Stimulated activated CD4-positive, alpha-beta T cell treated with anti-CD3 and anti-CD28 coated beads, TNF-alpha, amount 100 ng/mL, for 1 hour (primary cell): Measurements from ENCODE around the gene WDR73.
"Not testable (repeated sequence)": the region's sequence is repeated elsewhere in the genome, so short reads cannot be mapped to it uniquely, and the experiment has no call there.

Experiments
- DNase-seq, 3 donors: peaks; one replicate each; pipeline ENCODE4 v3.0.0-alpha.2; 2020; ENCODE audit warnings: low read depth in 3 of 3, low spot score in 1 of 3

Gene WDR73

DNA sequence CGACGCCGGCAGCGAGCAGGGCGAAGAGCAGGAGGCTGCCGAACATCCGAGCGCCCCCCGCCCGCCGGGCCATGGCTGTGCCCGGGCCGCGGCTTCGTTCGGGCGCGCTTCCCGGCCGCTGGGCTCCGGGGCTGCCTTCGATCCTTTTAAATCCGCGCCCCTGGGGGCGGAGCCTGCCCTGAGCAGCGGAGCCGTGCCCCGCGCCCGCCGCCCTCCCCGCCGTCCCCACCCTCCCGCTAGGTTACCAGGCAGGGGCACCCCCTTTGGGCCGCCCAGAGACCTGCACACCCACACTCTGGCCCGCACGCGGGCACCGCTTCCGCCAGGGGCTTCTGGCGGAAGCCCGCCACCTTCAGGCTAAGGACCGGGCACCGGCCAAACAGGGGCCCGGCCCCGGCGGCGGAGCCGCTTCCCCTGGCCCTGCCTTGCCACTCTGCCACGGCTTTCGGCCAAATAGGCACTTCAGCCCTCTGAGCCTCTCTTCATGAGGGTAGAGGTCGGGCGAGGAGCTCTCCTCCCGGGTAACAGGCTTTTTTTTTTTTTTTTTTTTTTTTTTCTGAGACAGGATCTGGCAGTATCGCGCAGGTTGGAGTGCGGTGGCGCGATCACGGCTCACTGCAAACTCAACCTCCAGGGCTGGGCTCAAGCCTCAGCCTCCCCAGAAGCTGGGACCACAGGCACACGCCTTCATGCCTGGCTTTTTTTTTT lies 4.2 kb upstream of the WDR73 start, which contains the start of gene NMB:
NMB (minus strand) TSS at position 120 of the 708 bp plus-strand sequence; CDS start at position 73, 47 bp downstream.
- DNase-seq, result peak; percentile 63 to 71 (median 68)

DNA sequence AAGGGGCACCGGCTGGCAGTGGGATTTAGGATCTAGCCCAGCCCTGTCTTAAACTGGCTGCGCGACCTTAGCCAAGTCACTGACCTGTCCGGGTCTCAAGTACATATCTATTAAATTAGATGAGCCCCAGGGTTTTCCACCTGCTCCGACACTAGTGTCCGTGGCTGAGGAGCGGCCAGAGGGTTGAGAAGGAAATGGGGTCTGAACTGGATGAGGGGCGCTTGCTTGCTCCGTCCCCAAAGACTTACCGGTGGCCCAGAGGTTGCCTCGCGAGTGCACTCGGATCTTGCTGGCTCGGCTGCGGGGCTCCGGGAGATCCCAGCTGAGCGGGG lies 3.6 kb upstream of the WDR73 start:
- DNase-seq, result no peak

DNA sequence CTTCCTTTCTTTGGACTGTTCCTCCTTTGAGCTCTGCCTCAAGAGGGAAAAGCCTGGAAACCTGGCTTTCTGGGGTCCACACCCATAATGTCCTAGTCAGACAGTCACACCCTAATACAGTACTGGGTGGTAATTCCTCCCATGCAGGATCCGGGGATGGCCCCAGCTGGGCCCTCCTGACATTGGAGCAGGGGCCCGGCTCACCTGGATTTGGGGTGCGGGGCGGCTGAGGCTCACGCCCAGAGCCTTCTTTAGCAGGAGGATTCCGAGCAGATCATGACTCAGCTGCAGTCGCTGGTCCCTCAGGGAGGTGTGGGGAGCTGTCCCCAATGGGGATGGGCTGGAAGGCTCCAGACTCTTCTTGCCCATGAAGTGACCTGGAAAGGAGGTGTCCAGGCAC lies 2.9 kb upstream of the WDR73 start:
- no peak for DNase-seq

DNA sequence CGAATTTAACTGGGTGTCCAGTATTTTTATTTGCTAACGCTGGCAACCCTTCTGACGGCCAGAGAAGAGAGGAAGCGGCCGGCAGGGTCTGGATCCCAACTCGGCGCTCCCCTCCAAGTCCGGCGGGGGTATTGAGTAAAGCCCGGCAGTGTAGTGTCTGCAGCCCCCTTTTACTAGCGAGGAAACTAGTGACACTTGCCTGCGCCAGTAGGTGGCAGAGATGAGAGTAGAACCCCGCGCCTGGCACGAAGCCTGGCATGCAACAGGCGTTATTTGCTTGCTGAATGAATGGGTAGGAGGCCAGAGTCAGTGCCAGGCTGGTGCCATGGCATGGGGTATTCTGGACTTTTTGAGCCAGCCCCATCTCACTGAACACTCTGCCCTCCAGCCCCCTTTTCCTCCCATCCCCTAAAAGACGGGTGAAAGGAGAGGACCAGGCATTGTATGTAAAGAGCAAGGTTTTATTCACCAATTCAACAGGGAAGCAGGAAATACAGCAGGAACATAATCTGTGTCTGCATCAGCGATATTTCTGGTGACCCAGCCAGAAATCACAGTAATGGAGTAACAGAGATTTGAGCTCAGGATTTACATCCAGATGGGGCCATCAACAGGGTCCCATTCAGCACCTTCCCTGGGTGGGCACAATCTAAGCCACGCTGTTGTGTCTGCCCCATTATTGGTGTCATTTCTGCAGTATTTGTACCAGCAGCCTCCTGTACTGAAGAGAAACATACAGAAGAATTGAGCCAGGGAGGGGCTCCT lies 788 bp upstream of the WDR73 start:
- peak; percentile 44 to 61 (median 59) for DNase-seq

DNA sequence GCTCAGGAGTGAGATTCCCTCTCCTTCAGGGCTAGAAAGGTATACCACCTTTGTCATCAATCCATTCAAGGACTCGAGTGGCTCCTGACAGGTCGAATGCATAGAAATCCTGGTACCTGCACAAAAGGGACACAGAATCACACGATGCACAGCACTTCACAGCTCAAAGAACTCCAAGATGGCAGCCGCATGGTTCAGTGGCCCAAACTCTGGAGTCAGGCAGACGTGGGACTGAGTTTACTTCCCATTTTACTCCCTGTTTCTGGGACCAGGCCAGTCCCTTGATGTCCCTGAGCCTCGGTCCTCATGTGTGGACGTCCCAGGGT lies 536 bp downstream of the WDR73 start:
- DNase-seq, result no peak

DNA sequence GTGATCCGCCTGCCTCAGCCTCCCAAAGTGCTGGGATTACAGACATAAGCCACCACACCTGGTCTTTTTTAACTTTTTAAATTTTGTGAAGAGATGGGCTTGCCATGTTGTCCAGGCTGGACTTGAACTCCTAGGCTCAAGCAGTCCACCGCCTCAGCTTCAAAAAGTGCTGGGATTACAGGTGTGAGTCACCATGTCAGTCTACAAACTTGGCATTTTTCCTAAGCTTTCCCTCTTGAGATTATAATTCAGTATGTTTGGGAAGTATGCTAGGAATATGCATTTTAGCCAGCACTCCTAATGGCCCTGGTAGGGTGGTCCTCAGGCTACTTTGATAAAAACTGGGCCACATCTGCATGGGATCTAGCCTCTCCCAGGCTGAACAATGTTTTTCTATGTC lies 4.4 kb downstream of the WDR73 start:
- DNase-seq, result no peak

DNA sequence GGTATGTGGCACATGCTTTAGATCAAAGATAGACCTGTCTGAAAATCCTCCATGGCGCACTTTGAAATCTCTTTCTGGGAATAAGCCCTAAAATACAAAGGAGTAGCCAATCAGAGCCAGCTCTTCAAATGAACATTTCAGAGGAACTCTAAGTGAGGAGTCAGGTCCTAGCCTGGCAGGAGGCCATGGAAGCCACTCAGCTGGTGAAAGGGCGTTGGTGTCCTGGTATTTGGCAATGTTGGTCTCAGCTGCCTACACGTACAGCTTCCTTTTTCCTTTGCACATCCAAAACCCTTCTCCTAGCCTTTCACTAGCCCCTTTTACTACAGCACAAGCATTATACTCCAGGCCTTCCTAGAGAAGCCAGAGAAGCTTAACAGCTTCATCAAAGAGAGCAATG lies 5.5 kb downstream of the WDR73 start:
- DNase-seq, result no peak

DNA sequence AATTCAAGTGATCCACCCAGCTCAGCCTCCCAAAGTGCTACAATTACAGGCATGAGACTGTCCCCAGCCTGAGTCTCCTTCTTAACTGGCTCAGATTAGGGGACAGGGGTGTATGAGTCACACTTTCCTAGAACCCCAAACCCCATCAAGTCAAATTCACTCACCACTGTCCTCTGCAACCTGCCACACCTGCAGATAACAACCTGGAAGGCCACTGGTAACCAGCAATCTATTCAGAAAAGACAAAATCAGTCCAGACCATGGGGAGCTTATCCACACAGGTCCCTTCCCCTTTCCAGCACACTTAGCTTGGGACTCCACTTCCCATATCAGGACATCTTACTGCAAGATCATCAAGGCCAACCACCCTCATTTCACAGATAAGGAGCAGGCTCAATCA lies 6.4 kb downstream of the WDR73 start:
- DNase-seq, result no peak

DNA sequence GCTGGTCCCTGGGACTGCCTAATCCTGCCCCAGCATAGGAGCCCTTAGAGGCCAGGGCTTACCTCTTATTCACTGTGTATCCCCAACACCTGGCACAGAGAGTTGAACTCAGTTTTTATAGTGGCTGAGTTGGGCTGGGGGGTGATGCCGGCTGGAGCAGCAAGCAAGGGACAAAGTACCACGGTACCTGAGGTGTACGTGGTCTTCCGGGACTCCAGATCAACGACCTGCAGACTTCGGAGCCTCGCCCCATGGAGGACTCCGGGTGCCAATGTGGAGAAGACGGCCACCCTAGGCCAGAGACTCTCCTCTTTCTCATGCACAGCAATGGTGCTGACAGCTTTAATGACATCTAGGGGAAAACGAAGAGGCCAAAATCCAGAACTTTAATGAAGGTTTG lies 8.1 kb downstream of the WDR73 start:
- DNase-seq, result no peak

DNA sequence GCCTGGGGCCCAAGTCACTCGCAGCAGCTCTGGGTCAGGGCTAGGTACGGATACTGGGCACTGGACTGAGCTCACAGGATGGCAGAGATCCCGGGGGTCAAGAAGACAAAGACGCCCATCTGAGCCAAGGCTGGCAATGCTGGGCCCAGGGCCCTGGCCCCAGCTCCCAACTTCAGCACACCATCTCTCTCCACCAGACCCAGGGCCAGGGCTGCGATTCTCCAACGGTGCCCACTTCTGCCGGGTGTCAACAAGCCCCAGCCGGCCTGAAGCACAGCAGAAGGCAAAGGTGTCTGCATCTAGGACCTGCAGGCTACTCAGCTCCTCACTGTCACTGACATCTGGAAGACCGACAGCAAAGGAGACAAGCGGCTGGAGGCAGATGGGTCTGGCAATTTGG lies 8.6 kb downstream of the WDR73 start:
- no peak for DNase-seq

DNA sequence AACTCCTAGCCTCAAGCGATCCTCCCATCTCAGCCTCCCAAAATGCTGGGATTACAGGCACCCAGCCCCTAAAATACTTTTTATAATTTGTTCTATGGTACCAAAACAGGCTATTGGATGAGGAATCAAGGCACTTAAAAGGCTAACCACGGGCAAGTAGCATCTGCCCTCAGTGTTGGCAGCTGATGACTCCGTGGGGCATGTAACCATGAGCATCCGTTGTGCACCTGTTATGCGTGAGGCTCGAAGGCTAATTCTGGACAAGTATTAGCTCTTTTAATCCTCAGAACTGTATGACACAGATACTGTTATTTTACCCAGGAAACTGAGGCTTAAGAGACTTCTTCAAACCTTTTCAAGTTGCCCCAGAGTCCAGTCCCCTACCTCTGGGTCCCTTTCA lies 10.2 kb downstream of the WDR73 start:
- no peak for DNase-seq

DNA sequence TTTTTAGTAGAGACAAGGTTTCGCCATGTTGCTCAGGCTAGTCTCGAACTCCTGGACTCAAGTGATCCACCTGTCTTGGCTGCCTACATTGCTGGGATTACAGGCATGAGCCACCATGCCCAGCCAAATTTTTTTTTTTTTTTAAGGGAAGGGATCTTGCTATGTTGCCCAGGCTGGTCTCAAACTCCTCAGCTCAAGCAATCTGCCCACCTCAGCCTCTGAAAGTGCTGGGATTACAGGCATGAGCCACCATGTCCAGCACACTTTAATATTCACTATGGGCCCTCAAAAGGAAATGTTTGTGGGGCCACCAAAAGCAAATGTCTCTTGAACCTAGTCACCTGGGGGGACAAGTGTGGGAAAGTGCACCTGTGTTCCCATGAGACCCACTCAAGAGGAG lies 11.4 kb downstream of the WDR73 start:
- DNase-seq, result not testable (repeated sequence)

DNA sequence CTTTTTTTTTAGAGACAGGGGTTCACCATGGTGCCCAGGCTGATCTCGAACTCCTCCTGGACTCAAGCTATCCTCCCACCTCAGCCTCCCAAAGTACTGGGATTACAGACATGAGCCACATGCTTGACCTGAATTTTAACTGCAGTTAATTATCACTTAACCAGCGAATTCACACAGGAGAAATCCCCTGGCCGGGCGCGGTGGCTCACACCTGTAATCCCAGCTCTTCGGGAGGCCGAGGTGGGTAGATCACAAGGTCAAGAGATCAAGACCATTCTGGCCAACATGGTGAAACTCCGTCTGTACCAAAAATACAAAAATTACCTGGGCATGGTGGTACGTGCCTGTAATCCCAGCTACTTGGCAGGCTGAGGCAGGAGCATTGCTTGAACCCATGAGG lies 12.2 kb downstream of the WDR73 start:
- not testable (repeated sequence) for DNase-seq

DNA sequence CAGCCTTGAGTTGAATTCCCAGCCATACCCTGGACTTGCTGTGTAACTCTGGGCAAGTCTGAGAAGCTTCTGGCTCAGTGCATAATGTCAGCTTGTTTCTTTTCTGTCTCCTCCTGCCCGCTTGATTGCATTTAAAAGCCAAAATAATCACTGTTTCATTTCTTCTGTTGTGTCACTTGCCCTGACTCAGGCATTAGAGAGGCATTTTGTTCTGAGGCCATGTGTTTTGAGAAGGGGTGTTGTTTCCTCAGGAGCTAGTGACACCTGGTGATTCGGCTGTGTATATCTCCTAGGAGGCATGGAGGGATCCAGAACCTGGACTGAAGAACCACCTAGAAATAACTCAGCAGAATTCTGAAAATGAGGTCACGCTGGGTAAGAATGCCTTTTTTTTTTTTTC lies 16.0 kb downstream of the WDR73 start:
- DNase-seq, result no peak

DNA sequence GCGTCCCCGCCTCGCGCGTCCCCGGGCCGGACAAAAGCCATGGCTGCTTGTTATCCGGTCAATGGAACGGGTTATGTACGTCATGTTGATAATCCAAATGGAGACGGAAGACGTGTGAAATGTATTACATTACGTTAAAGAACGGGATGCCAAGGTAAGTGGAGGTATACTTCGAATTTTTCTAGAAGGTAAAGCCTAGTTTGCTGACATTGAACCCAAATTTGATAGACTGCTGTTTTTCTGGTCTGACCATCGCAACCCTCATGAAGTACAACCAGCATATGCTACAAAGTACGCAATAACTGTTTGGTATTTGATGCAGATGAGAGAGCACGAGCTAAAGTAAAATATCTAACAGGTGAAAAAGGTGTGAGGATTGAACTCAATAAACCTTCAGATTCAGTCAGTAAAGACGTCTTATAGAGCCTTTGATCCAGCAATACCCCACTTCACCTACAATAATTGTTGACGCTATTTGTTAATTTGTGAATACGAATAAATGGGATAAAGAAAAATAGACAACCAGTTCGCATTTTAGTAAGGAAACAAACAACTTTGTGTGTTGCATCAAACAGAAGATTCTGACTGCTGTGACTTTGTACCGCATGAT lies 19.8 kb downstream of the WDR73 start:
- DNase-seq, result no peak

DNA sequence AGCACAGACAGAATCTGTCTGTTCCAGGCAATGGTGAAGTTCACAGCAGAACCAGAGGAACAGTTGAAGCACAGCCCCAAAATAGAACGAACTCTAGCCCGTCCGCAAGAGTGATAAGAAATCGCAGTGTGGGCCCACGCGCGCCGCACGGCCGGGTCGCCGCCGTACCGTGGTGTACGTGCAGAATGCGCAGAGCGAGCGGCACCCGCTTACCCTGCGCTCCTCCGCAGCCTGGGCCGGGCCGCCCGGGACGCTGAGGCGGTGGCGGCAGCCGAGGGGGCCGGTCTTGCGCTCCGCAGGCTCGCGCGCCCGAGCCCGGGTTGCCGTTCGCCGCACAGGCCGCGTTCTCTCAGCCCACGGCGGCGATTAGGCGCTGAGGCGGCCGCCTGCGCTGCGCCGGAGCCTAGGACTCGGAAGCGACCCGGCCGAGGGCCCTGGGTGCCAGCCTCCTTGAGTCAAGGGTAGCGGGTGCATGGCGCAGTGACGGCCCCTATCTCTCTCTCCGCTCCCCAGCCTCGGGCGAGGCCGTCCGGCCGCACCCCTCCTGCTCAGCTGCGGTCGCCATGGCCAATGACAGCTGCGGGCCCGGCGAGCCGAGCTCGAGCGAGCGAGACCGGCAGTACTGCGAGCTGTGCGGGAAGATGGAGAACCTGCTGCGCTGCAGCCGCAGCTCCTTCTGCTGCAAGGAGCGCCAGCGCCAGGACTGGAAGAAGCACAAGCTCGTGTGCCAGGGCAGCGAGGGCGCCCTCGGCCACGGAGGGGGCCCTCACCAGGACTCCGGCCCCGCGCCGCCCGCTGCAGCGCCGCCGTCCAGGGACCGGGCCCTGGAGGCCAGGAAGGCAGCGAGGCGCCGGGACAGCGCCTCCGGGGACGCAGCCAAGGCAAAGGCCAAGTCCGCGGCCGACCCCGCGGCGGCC lies 20.5 kb downstream of the WDR73 start:
- DNase-seq, result peak; percentile 8 to 45 (median 31)

DNA sequence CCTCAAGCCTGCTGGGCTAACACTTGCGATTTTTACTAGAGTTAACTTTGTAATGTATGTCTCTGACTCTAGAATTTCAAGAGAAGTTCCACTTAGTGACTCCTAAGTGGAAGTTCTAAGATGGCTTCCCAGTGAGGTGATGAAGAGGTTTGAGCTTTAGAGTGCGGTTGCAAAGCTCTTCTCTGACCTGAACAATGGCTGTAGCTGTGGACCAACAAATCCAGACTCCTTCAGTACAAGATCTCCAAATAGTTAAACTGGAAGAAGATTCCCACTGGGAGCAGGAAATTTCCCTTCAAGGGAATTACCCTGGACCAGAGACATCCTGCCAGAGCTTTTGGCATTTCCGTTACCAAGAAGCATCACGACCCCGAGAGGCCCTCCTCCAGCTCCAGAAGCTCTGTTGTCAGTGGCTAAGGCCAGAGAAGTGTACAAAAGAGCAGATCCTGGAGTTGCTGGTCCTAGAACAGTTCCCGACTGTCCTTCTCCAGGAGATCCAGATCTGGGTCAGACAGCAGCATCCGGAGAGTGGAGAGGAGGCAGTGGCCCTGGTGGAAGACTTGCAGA lies 22.3 kb downstream of the WDR73 start:
- DNase-seq, result no peak

DNA sequence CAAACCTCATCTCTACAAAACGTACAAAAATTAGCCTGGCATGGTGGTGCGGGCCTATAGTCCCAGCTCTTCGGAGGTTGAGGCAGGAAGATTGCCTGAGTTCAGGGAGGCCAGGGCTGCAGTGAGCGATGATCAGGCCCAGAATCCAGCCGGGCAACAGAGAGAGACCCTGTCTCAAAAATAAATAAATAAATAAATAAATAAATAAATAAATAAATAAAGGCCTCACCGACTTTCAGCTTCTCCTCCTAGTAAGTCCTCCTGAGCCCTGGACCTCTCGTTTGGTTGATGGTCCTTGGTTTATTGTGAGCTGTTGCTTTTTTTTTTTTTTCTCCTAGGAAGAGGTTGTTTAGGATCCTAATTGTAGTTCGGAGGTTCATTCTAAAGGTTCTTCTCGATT lies 25.1 kb downstream of the WDR73 start:
- DNase-seq, result no peak

DNA sequence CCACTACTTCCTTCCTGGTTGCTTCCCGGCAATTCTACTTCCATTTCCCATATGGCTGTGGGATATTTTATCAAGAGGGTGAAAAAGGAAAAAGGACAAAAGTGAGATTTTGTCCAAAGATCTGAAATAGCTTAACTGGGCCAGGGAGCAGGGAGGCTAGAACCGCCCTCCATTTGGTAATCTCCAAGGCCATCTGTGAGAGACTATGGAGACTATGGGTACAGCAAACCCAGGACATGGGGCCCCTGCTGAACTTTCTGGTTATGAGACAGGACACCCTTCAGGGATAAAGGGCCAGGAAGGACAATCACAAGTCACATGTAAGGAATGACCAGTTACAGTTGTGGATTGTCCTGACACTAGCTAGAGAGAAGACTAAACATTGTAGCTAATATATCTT lies 29.0 kb downstream of the WDR73 start:
- DNase-seq, result no peak

DNA sequence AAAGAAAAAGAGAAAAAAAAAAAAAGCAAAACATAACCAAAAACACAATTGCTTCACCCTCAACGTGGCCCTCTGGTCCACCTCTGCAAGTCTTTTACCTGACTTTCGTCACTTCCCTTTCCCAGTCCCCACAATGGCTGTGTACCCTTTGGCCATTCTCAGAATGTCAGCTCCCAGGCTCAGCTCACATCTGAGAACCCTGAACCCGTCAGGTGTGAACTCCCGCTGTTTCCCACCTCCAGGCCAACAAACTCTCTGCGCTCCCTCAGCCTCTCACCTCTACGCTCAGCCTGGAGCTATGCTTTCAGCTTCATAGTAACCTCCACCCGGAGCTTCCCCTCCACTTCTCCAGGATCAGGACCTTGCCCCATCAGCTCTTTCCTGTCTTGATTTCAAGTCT lies 29.7 kb downstream of the WDR73 start:
- no peak for DNase-seq

DNA sequence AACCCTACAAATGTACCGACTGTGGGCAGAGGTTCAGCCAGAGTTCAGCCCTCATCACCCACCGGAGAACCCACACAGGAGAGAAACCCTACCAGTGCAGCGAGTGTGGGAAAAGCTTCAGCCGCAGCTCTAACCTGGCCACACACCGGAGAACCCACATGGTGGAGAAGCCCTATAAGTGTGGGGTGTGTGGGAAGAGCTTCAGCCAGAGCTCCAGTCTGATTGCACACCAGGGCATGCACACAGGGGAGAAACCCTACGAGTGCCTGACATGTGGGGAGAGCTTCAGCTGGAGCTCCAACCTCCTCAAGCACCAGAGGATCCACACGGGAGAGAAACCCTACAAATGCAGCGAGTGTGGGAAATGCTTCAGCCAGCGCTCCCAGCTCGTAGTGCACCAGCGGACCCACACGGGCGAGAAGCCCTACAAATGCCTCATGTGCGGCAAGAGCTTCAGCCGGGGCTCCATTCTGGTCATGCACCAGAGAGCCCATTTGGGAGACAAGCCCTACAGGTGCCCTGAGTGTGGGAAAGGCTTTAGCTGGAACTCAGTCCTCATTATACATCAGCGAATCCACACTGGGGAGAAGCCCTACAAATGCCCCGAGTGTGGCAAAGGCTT lies 32.6 kb downstream of the WDR73 start:
- no peak for DNase-seq
